Right atrium auricular region (tissue), 2 donors: ENCODE data around the gene PAXX. TPM values are rescaled to one million over a fixed set of nuclear protein-coding genes. Genes with fewer than 3 reads are reported as not detected.

Experiments
- DNase-seq: peaks from one replicate; pipeline ENCODE4 v3.0.0-alpha.2; 2019; ENCODE audit warnings: low spot score
- H3K27ac ChIP-seq, 2 donors: fragments of 200-600 bp; sonication (generic); 1 replicate in 1 of 2; 2 replicates in 1 of 2; pipeline ENCODE4 v1.5.1; 2016 to 2019
- H3K27me3 ChIP-seq, 2 donors: fragments of 200-600 bp; sonication (generic); one replicate each; pipeline versions ENCODE4 v1.5.1 to v1.6.0; 2017 to 2019
- H3K36me3 ChIP-seq: fragments of 200-600 bp; sonication (generic); one replicate; pipeline ENCODE4 v1.5.1; 2016
- H3K4me1 ChIP-seq, 2 donors: fragments of 200-600 bp; sonication (generic); one replicate each; pipeline versions ENCODE4 v1.5.1 to v1.6.0; 2017 to 2019
- H3K4me3 ChIP-seq, 2 donors: fragments of 200-600 bp; sonication (generic); 1 replicate in 1 of 2; 2 replicates in 1 of 2; pipeline ENCODE4 v1.5.1; 2017 to 2019; ENCODE audit warnings: mild to moderate bottlenecking in 1 of 2, moderate library complexity in 1 of 2
- H3K9me3 ChIP-seq, 2 donors: fragments of 200-600 bp; sonication (generic); one replicate each; pipeline ENCODE4 v1.5.1; 2019
- CTCF ChIP-seq, 2 donors: fragments of 200-600 bp; sonication (generic); IDR thresholded peaks; one replicate each; pipeline ENCODE4 v1.5.1; 2019; ENCODE audit warnings: antibody characterized with exemption in 2 of 2
- total RNA-seq, 2 donors: library from RNA; depleted of rRNA; stranded (reverse); fragments of >200 nt; gene quantifications; one replicate each; pipeline ENCODE4 v1.1.0, GENCODE V29; 2016

Gene PAXX
- total RNA-seq, 2 donors from 2014 or later = 27.4 to 37.5 TPM

- H3K27me3 ChIP-seq = no peaks in the 10 kb centered on the region
- H3K4me1 ChIP-seq = peaks cover 0 to 47% of the 10 kb centered on the region in 2 donors
- peak overlapping the region in 1 of 2 donors; percentile 2 for H3K4me3 ChIP-seq
- H3K27ac ChIP-seq = peak overlapping the region; percentile 85 to 98
- no peaks in the 10 kb centered on the region for H3K36me3 ChIP-seq
- DNase-seq = no peak
- no peaks in the 10 kb centered on the region for H3K9me3 ChIP-seq
- no peak for TF ChIP-seq CTCF (IDR thresholded peaks at IDR 0.05)
These were observed 39.1 kb upstream of the PAXX start for GRCh38 chr9:136952876-136953770.

- no peaks in the 10 kb centered on the region for H3K36me3 ChIP-seq
- H3K4me1 ChIP-seq = peaks cover 0 to 40% of the 10 kb centered on the region in 2 donors
- no peaks in the 10 kb centered on the region for H3K9me3 ChIP-seq
- no peaks in the 10 kb centered on the region for H3K27me3 ChIP-seq
- TF ChIP-seq CTCF (IDR thresholded peaks at IDR 0.05) = no peak
- H3K27ac ChIP-seq = peak overlapping the region in 1 of 2 donors; percentile 98
- no peak for DNase-seq
- H3K4me3 ChIP-seq = no peak overlapping the region
These were observed 38.4 kb upstream of the PAXX start for GRCh38 chr9:136953771-136954269.

- peaks cover 0 to 33% of the 10 kb centered on the region in 2 donors for H3K4me1 ChIP-seq
- no peak for TF ChIP-seq CTCF (IDR thresholded peaks at IDR 0.05)
- no peaks in the 10 kb centered on the region for H3K9me3 ChIP-seq
- no peaks in the 10 kb centered on the region for H3K27me3 ChIP-seq
- H3K27ac ChIP-seq = no peak overlapping the region
- no peak for DNase-seq
- H3K36me3 ChIP-seq = no peaks in the 10 kb centered on the region
- H3K4me3 ChIP-seq = no peak overlapping the region
These were observed 37.7 kb upstream of the PAXX start for GRCh38 chr9:136954270-136955083.

- peaks cover 0 to 28% of the 10 kb centered on the region in 2 donors for H3K4me1 ChIP-seq
- H3K4me3 ChIP-seq = no peak overlapping the region
- no peaks in the 10 kb centered on the region for H3K27me3 ChIP-seq
- no peak overlapping the region for H3K27ac ChIP-seq
- TF ChIP-seq CTCF (IDR thresholded peaks at IDR 0.05) = no peak
- no peak for DNase-seq
- no peaks in the 10 kb centered on the region for H3K9me3 ChIP-seq
- no peaks in the 10 kb centered on the region for H3K36me3 ChIP-seq
These were observed 36.9 kb upstream of the PAXX start for GRCh38 chr9:136955202-136955942.

GRCh38 chr9:136955943-136956335 lies 36.3 kb upstream of the PAXX start:
- TF ChIP-seq CTCF (IDR thresholded peaks at IDR 0.05) = no peak

More at GRCh38 chr9:136955943-136956335, 36.3 kb upstream of the PAXX start:
- no peak for DNase-seq
- Histone ChIP-seq H3K36me3 (no peaks in the 10 kb centered on the region), H3K9me3 (no peaks in the 10 kb centered on the region), H3K4me3 (no peak overlapping the region), H3K27ac (no peak overlapping the region), H3K4me1 (peaks cover 0 to 22% of the 10 kb centered on the region in 2 donors), H3K27me3 (no peaks in the 10 kb centered on the region)
